GM21515 (cell line): Measurements from ENCODE around the gene NFIB.

ENCODE experiments used
- ATAC-seq: cut with Tn5 transposase; IDR thresholded peaks from one replicate; pipeline ENCODE4 v1.9.1; 2021; ENCODE audit not compliant: unreplicated experiment

NFIB gene

DNA sequence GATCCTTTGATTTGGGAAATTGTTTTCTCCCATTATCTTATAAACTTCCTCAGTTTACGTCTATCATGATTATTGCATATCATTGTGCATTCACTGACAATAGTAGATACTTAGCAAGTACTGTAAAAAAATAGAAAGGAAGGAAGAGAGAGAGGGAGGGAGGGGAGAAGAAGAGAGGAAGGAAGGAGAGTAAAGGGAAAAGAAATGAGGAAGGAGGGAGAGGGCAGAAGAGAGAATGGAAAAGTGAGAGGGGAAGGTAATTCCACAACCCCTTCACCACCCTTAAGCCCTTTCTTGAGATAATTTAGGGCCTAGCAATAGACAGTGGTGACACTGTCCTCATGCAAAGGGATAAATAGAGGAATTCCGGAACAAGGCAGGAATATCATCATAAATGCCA is 64.4 kb downstream of the NFIB start:
- ATAC-seq, result no peak

DNA sequence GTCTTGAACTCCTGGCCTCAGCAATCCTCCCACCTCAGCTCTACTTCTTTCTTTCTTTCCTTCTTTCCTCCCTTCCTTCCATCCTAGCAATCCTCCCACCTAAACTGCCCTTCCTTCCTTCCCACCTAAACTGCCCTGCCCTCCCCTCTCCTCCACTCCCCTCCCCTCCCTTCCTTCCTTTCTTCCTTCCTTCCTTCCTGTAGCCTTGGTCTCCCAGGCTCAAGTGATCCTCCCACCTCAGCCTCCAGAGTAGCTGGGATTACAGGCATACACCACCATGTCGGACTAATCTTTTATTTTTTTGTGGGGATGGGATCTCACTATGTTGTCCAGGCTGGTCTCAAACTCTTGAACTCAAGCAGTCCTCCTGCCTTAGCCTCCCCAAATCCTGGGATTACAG is 65.8 kb downstream of the NFIB start:
- no peak for ATAC-seq

DNA sequence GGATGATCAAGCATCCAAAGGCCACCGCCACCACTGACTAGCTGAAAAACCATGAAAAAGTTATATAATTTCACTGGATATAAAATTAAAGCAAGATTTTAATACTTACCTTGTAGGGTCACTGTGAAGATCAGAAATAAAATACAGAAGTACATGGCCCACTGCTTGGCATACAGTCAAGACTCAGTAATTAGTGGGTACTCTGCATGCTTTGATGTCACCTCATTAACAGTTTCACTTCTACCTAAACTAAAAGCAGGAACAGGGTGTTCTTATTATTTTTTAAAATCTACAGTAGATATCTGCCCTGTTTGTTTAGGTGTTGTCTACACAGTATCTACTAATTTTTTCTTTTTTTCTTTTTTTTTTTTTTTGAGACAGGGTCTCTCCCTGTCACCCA is 66.4 kb downstream of the NFIB start:
- ATAC-seq, result no peak

GRCh38 chr9:14246951-14247350 is 67.0 kb downstream of the NFIB start:
- ATAC-seq, result no peak

DNA sequence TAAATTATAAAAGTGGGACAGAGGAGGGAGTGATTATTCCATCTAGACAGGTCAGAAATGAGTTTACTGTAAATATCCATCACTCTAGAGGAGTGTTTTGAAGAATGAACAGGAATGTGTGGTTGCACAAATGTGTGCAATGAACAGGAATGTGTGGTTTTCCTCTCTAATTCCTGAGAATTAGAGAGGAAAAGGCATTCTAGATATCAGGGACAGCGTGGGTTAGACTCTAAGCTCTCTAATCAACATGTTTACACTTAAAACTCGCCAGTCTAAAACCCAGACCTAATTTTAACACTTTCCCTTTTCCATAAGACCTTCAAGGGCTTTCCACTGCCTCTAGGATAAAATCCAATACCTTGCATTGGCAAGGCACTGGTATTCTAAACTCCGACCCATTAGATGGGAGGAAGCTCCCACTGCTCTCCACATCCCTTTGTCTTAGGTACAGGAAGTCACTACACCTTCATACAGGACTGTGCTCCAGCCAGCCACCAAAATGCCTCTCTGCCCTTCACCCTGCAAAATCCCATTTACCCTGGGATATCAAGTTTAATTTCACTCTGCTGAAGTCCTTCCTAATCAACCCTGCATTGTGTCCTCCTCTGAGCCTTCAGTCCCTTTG is 67.9 kb downstream of the NFIB start:
- ATAC-seq, result no peak

DNA sequence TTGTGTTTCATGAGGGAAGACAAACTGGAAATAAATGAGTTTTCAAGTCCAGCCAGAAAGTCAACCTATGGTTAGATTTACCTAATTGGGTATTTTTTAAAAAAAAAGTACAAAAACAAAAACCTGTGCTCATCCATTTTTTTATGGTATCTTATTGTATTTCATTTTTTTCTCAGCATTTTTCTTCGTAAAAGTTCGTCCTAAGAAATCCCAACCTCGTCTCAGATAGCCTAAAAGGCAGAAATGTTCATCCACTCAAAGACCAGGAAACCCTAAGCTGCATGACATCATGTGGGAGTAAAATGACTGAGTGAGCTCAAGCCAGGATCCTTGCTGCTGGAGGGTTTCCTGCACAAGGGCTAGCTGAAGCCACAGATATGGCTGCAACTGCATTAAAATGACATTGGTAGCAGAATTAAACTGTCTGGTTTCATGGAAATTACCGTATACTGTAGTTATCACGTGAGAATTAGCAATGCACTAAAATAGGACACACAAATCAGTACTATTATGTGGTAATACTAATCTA is 70.4 kb downstream of the NFIB start:
- no peak for ATAC-seq

- ATAC-seq, result no peak
Observed at GRCh38 chr9:14242150-14242805, 71.7 kb downstream of the NFIB start.

DNA sequence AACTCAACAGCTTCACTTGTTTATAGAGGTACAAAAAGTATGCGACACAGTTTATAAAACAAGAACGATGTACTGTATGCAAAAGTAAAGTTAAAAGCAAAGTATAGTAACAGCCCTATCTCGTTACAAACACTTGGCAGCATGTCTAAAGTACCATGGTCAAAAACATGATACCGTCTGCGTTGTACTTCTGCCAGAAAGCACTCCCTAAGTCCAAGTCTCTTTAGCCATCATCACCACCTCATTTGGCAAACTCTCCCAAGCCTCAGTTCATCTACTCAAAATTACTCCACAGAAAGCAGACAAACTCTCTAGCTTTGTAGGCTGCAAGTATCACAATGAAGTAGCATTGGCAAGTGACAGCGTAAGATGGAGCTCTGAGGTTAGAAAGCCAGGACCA is 73.4 kb downstream of the NFIB start:
- no peak for ATAC-seq

- no peak for ATAC-seq
Observed at GRCh38 chr9:14238518-14238917, 75.4 kb downstream of the NFIB start.

DNA sequence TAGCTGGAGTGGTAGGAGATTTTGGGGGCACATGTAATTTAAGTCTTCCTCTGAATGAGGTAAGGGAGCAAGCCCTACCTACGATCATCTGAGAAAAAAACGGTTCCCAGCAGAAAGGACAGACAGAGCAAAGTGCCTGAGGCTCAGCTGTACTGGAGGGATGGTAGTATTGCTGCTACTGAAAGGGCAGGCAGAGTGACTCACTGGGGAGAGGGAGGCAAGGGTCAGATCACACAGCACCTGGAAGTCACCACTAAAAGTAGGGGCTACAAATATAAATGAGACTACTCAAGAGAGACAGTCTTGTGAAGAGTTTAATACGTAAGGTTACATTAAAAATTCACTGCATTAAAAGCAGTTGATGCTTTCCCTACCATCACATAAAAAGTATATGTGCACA is 75.9 kb downstream of the NFIB start:
- ATAC-seq, result no peak

DNA sequence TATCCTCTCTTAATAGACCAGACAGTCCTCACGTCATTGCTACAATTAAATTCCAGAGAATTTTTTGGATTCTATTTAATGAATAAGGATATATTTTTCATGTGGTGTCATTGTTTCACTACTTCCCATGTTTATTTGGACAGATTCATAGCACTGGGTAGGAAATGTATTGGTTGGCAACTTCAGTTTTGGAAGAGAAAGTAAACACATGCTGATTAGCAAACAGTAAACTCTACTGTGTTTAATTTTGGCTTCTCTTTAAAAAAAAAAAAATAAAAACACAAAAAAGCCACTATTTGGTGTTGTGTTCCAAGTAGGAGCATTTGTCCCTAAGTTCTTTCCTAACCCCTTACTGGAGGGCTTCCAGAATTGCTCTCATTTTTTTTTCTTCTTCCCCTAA is 77.3 kb downstream of the NFIB start:
- no peak for ATAC-seq

GRCh38 chr9:14232111-14232510 is 81.8 kb downstream of the NFIB start:
- no peak for ATAC-seq

DNA sequence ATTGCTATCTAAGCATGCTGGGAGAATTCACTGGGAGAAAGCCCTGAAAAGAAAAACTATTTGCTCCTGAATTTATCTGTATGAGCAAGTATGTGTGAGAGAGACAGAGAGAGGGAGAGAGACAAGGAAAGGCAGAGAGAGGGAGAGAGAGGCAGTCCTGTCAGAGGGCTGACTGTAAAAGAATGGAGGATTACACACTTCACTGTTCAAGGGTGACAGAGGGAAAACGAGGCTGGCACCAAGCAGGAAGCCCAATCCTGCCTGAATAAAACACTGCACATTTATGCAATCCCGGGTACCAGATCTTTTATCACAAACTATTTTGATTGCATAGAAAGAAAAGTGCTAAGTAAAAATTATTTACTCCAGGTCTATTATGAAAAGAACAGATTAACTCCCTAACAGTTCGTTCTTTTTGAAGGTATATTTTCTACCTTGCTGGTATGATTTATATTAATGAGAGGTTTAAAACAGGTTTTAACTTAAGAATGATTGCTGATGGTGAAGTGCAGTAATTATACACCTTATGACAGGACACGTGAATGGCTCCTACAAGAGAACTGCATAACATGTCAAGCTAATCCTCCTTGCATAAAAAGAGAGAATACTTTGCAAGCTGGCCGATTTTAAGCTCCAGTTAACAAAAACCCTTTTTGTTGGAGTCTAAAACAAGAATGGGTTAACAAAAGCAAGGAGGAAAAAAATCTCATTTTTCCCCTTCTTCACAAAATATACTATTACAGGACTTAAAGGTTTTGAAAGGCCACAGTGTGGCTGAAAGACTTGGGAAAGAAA is 82.5 kb downstream of the NFIB start:
- no peak for ATAC-seq

- ATAC-seq, result no peak
Observed at GRCh38 chr9:14228602-14229001, 85.3 kb downstream of the NFIB start.

DNA sequence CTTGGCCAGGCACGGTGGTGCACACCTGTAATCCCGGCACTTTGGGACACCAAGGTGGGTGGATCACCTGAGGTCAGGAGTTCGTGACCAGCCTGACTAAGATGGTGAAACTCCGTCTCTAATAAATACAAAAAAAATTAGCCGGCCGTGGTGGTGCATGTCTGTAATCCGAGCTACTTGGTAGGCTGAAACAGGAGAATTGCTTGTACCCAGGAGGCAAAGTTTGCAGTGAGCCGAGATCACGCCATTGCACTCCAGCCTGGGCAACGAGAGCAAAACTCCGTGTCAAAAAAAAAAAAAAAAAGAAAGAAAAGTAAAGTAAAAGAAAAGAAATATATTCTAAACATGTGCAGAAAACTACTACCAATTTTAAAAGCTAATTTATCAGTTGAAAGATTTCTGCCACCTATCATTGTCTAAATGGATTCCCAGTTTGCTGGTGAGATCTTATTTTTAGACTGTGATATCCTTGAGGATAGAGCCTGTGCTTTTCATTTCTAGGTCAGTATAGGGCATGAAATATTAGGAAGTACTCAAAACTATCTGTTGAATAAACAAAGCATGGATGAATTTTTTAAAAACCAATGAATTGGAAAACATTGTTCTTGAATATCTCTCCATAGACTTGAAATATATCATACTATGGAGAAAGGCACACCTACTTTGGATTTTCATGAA is 86.9 kb downstream of the NFIB start:
- no peak for ATAC-seq

DNA sequence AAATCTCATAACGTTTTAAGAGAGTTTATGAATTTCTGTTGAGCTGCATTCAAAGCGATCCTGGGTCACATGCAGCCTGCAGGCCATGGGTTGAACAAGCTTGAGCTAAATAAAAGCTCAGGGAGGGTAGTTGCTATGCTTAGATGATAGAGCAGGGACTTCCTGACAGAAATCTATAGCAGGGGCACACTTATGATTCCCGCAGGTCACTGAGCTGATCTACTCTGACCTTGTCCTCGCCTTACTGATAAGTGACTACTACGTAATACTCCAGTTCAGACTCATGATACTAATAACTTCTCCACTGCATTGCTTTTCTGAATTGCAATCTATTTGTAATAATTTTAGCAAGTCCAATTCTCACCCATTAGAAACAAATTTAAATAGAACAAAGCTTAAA is 90.9 kb downstream of the NFIB start:
- ATAC-seq, result no peak

DNA sequence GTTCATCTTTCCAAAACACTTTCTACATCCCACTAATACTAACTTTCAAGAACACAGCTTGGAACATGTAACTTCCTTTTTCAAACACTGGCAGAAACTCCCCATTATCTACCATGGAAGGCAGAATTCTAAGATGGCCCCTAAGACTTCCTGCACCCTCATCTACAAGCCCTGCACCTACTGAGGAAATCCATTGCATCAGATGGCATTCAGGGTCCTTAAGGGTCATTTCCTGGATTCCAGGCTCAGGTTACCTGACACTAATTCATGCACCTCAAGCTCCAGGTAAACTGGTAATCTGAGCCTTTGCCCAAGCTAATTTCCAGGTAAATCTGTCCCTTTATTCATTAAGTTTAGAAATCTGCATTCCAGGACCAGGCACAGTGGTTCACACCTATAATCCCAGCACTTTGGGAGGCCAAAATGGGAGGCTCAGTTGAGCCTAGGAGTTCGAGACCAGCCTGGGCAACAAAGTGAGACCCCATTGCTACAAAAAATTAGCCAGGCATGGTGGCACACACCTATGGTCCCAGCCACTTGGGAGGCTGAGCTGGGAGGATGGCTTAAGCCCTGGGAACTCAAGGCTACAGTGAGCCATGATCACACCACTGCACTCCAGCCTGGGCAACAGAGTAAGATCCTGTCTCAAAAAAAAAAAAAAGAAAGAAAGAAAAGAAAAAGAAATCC is 91.6 kb downstream of the NFIB start:
- no peak for ATAC-seq

DNA sequence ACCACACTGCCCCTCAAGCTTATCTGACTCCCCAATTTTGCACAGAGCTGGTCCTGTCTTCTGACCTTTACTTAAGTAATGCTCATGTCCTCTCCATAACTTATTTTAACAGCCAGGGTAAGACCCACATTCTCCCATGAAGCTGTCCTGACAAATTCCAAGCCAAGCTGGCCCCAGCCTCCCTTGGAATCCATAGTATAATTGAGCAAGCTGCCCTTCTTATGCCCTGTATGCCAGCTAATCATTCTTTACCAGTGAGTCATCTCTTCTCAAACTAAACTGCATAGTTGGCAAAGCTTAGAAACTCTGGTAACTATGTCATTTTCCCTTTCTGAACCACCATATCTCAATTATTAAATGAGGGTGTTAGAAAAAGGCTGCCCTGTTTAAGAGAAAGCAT is 92.4 kb downstream of the NFIB start:
- no peak for ATAC-seq

GRCh38 chr9:14221119-14221518 is 92.8 kb downstream of the NFIB start:
- ATAC-seq, result no peak

DNA sequence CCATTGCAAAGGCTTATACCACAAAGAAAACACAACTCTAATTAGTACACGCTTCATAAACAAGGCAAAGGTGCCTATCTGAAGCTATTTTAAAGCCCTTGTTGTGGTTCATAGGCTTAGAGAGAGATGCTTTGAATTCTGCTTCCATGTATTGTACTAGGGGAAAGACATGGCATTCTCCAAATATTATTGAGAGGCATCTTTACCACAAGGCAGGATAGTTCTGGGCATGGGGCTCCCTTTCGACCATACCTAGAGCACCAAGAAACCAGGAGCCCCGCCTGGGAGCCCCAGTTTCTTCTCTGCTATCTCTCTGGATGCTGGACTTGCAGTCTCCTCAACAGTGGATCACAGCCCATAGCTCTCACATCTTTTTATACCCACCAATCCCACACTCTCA is 93.7 kb downstream of the NFIB start:
- no peak for ATAC-seq

- no peak for ATAC-seq
Observed at GRCh38 chr9:14219850-14220249, 94.1 kb downstream of the NFIB start.
